ENCODE measurements around the gene SUSD4.

The SUSD4 gene

GRCh38 chr1:223326776-223327175 is 37.2 kb downstream of the SUSD4 start:
- Histone ChIP-seq H2AFZ (ENCODE audit: low read length) (no peak overlapping the region), H3K79me1 (ENCODE audit: low read depth, low read length) (no peaks in the 10 kb centered on the region), H3K18ac (ENCODE audit: low read length) (no peak overlapping the region), H2BK120ac (ENCODE audit: low read depth, low read length) (no peak overlapping the region), H2BK12ac (ENCODE audit: low read length) (no peak overlapping the region), H3K23ac (ENCODE audit: low read depth, low read length, poor library complexity) (no peak overlapping the region), H3K27ac (replicated peaks; ENCODE audit: low read length) (no peak overlapping the region), H2BK5ac (ENCODE audit: low read length) (no peak overlapping the region), H3K14ac (ENCODE audit: low read length) (no peak overlapping the region), H3K4me1 (ENCODE audit: control insufficient read depth in 2 of 2, insufficient read depth in 1 of 2, low read depth in 1 of 2, low read length in 2 of 2) (peaks cover 0 to 8% of the 10 kb centered on the region in 2 donors), H4K8ac (ENCODE audit: low read depth, low read length) (no peak overlapping the region), H3K27me3 (ENCODE audit: control insufficient read depth in 3 of 3, insufficient read depth in 3 of 3, low read depth in 1 of 3, low read length in 3 of 3) (peaks cover 0 to 2% (median 0%) of the 10 kb centered on the region in 3 experiments), H4K91ac (ENCODE audit: low read depth, low read length, poor library complexity) (no peak overlapping the region), H3K9me3 (replicated peaks in 1 of 2; ENCODE audit: control insufficient read depth in 2 of 2, insufficient read depth in 1 of 2, low read depth in 1 of 2, low read length in 2 of 2) (no peaks in the 10 kb centered on the region), H3K9ac (ENCODE audit: low read depth, low read length, poor library complexity) (no peak overlapping the region), H3K4me3 (ENCODE audit: low read length in 2 of 2) (no peak overlapping the region), H3K36me3 (replicated peaks in 1 of 2; ENCODE audit: control insufficient read depth in 2 of 2, insufficient read depth in 2 of 2, low read length in 2 of 2) (no peaks in the 10 kb centered on the region), H3K4ac (ENCODE audit: low read length) (no peak overlapping the region), H2AK5ac (ENCODE audit: low read depth, low read length) (no peak overlapping the region), H2BK15ac (ENCODE audit: low read length) (no peak overlapping the region), H3K4me2 (ENCODE audit: insufficient read depth, low read length, poor library complexity, severe bottlenecking) (no peak overlapping the region)
- DNase-seq (ENCODE audit: low spot score) = no peak
- WGBS, 2 donors (ENCODE audit: extremely low coverage in 2 of 2, insufficient read length in 2 of 2, insufficient replicate concordance in 1 of 2) = no CpG with 5 or more reads among the region's 1 CpG

- no peaks in the 10 kb centered on the region for H3K79me1 ChIP-seq (ENCODE audit: low read depth, low read length)
- H3K9me3 ChIP-seq (replicated peaks in 1 of 2; ENCODE audit: control insufficient read depth in 2 of 2, insufficient read depth in 1 of 2, low read depth in 1 of 2, low read length in 2 of 2) = no peaks in the 10 kb centered on the region
- H3K4ac ChIP-seq (ENCODE audit: low read length) = no peak overlapping the region
- H4K8ac ChIP-seq (ENCODE audit: low read depth, low read length) = no peak overlapping the region
- no peak overlapping the region for H2BK15ac ChIP-seq (ENCODE audit: low read length)
- no peak overlapping the region for H2AFZ ChIP-seq (ENCODE audit: low read length)
- no CpG with 5 or more reads among the region's 2 CpGs for WGBS, 2 donors (ENCODE audit: extremely low coverage in 2 of 2, insufficient read length in 2 of 2, insufficient replicate concordance in 1 of 2)
- H3K27ac ChIP-seq (replicated peaks; ENCODE audit: low read length) = no peak overlapping the region
- no peaks in the 10 kb centered on the region for H3K36me3 ChIP-seq (replicated peaks in 1 of 2; ENCODE audit: control insufficient read depth in 2 of 2, insufficient read depth in 2 of 2, low read length in 2 of 2)
- H3K27me3 ChIP-seq (ENCODE audit: control insufficient read depth in 3 of 3, insufficient read depth in 3 of 3, low read depth in 1 of 3, low read length in 3 of 3) = no peaks in the 10 kb centered on the region
- H2BK5ac ChIP-seq (ENCODE audit: low read length) = no peak overlapping the region
- no peak overlapping the region for H2AK5ac ChIP-seq (ENCODE audit: low read depth, low read length)
- no peak overlapping the region for H2BK12ac ChIP-seq (ENCODE audit: low read length)
- H3K9ac ChIP-seq (ENCODE audit: low read depth, low read length, poor library complexity) = no peak overlapping the region
- no peak overlapping the region for H4K91ac ChIP-seq (ENCODE audit: low read depth, low read length, poor library complexity)
- no peak overlapping the region for H3K4me2 ChIP-seq (ENCODE audit: insufficient read depth, low read length, poor library complexity, severe bottlenecking)
- no peak for DNase-seq (ENCODE audit: low spot score)
- no peak overlapping the region for H3K14ac ChIP-seq (ENCODE audit: low read length)
- peaks cover 0 to 13% of the 10 kb centered on the region in 2 donors for H3K4me1 ChIP-seq (ENCODE audit: control insufficient read depth in 2 of 2, insufficient read depth in 1 of 2, low read depth in 1 of 2, low read length in 2 of 2)
- H3K18ac ChIP-seq (ENCODE audit: low read length) = peak overlapping the region; percentile 32
- no peak overlapping the region for H2BK120ac ChIP-seq (ENCODE audit: low read depth, low read length)
- no peak overlapping the region for H3K23ac ChIP-seq (ENCODE audit: low read depth, low read length, poor library complexity)
- no peak overlapping the region for H3K4me3 ChIP-seq (ENCODE audit: low read length in 2 of 2)
Measured at GRCh38 chr1:223323491-223324484, 40.2 kb downstream of the SUSD4 start.

GRCh38 chr1:223322868-223323267 is 41.1 kb downstream of the SUSD4 start:
- Histone ChIP-seq H3K9me3 (replicated peaks in 1 of 2; ENCODE audit: control insufficient read depth in 2 of 2, insufficient read depth in 1 of 2, low read depth in 1 of 2, low read length in 2 of 2) (no peaks in the 10 kb centered on the region), H3K4me2 (ENCODE audit: insufficient read depth, low read length, poor library complexity, severe bottlenecking) (no peak overlapping the region), H2AK5ac (ENCODE audit: low read depth, low read length) (no peak overlapping the region), H2BK15ac (ENCODE audit: low read length) (no peak overlapping the region), H3K36me3 (replicated peaks in 1 of 2; ENCODE audit: control insufficient read depth in 2 of 2, insufficient read depth in 2 of 2, low read length in 2 of 2) (no peaks in the 10 kb centered on the region), H3K27ac (replicated peaks; ENCODE audit: low read length) (no peak overlapping the region), H3K27me3 (ENCODE audit: control insufficient read depth in 3 of 3, insufficient read depth in 3 of 3, low read depth in 1 of 3, low read length in 3 of 3) (no peaks in the 10 kb centered on the region), H2BK120ac (ENCODE audit: low read depth, low read length) (no peak overlapping the region), H3K23ac (ENCODE audit: low read depth, low read length, poor library complexity) (no peak overlapping the region), H3K4ac (ENCODE audit: low read length) (no peak overlapping the region), H2AFZ (ENCODE audit: low read length) (no peak overlapping the region), H3K18ac (ENCODE audit: low read length) (peak overlapping the region; percentile 65), H3K4me3 (ENCODE audit: low read length in 2 of 2) (no peak overlapping the region), H3K4me1 (ENCODE audit: control insufficient read depth in 2 of 2, insufficient read depth in 1 of 2, low read depth in 1 of 2, low read length in 2 of 2) (peaks cover 0 to 13% of the 10 kb centered on the region in 2 donors), H3K9ac (ENCODE audit: low read depth, low read length, poor library complexity) (no peak overlapping the region), H3K14ac (ENCODE audit: low read length) (peak overlapping the region; percentile 61), H2BK12ac (ENCODE audit: low read length) (no peak overlapping the region), H3K79me1 (ENCODE audit: low read depth, low read length) (no peaks in the 10 kb centered on the region), H4K91ac (ENCODE audit: low read depth, low read length, poor library complexity) (no peak overlapping the region), H2BK5ac (ENCODE audit: low read length) (no peak overlapping the region), H4K8ac (ENCODE audit: low read depth, low read length) (no peak overlapping the region)
- DNase-seq (ENCODE audit: low spot score) = no peak
- WGBS, 2 donors (ENCODE audit: extremely low coverage in 2 of 2, insufficient read length in 2 of 2, insufficient replicate concordance in 1 of 2) = no CpG with 5 or more reads among the region's 3 CpGs

GRCh38 chr1:223320959-223321358 is 43.0 kb downstream of the SUSD4 start:
- no peak overlapping the region for H4K8ac ChIP-seq (ENCODE audit: low read depth, low read length)
- no peaks in the 10 kb centered on the region for H3K79me1 ChIP-seq (ENCODE audit: low read depth, low read length)
- H3K4me2 ChIP-seq (ENCODE audit: insufficient read depth, low read length, poor library complexity, severe bottlenecking) = no peak overlapping the region
- WGBS, 2 donors (ENCODE audit: extremely low coverage in 2 of 2, insufficient read length in 2 of 2, insufficient replicate concordance in 1 of 2) = no CpG with 5 or more reads among the region's 6 CpGs
- no peak overlapping the region for H2BK12ac ChIP-seq (ENCODE audit: low read length)
- no peak overlapping the region for H3K9ac ChIP-seq (ENCODE audit: low read depth, low read length, poor library complexity)
- no peak overlapping the region for H4K91ac ChIP-seq (ENCODE audit: low read depth, low read length, poor library complexity)
- H2AFZ ChIP-seq (ENCODE audit: low read length) = no peak overlapping the region
- no peak overlapping the region for H2BK120ac ChIP-seq (ENCODE audit: low read depth, low read length)
- no peak overlapping the region for H3K23ac ChIP-seq (ENCODE audit: low read depth, low read length, poor library complexity)
- H3K9me3 ChIP-seq (replicated peaks in 1 of 2; ENCODE audit: control insufficient read depth in 2 of 2, insufficient read depth in 1 of 2, low read depth in 1 of 2, low read length in 2 of 2) = no peaks in the 10 kb centered on the region
- no peaks in the 10 kb centered on the region for H3K36me3 ChIP-seq (replicated peaks in 1 of 2; ENCODE audit: control insufficient read depth in 2 of 2, insufficient read depth in 2 of 2, low read length in 2 of 2)
- H3K27ac ChIP-seq (replicated peaks; ENCODE audit: low read length) = no peak overlapping the region
- H3K27me3 ChIP-seq (ENCODE audit: control insufficient read depth in 3 of 3, insufficient read depth in 3 of 3, low read depth in 1 of 3, low read length in 3 of 3) = no peaks in the 10 kb centered on the region
- H2BK15ac ChIP-seq (ENCODE audit: low read length) = no peak overlapping the region
- H3K14ac ChIP-seq (ENCODE audit: low read length) = no peak overlapping the region
- no peak overlapping the region for H2AK5ac ChIP-seq (ENCODE audit: low read depth, low read length)
- no peak overlapping the region for H3K4ac ChIP-seq (ENCODE audit: low read length)
- H3K18ac ChIP-seq (ENCODE audit: low read length) = peak overlapping the region; percentile 83
- H3K4me3 ChIP-seq (ENCODE audit: low read length in 2 of 2) = no peak overlapping the region
- peaks cover 0 to 13% of the 10 kb centered on the region in 2 donors for H3K4me1 ChIP-seq (ENCODE audit: control insufficient read depth in 2 of 2, insufficient read depth in 1 of 2, low read depth in 1 of 2, low read length in 2 of 2)
- H2BK5ac ChIP-seq (ENCODE audit: low read length) = no peak overlapping the region
- DNase-seq (ENCODE audit: low spot score) = no peak

All from neuronal stem cell (in vitro differentiated cells).